T-helper 2 cell treated with Interferon-gamma antibody and Interleukin-4, amounts not matched to agents 5 μg/mL and 100 μg/mL, for 36 hours (primary cell): ENCODE results near the gene SPTLC3.

Source experiments
- DNase-seq: peaks from one replicate; pipeline ENCODE4 v3.0.0; 2021; ENCODE audit warnings: low spot score
- H3K27ac Mint-ChIP-seq: one replicate; pipeline ENCODE4 v1.8.0; 2021; ENCODE audit warnings: mild to moderate bottlenecking, mixed read lengths
- H3K27me3 Mint-ChIP-seq: one replicate; pipeline ENCODE4 v1.8.0; 2021; ENCODE audit warnings: low read depth, mixed read lengths
- H3K36me3 Mint-ChIP-seq: one replicate; pipeline ENCODE4 v1.8.0; 2021; ENCODE audit warnings: low read depth, mixed read lengths
- H3K4me1 Mint-ChIP-seq: one replicate; pipeline ENCODE4 v1.8.0; 2021; ENCODE audit warnings: low read depth, mixed read lengths
- H3K4me3 Mint-ChIP-seq: one replicate; pipeline ENCODE4 v1.8.0; 2022; ENCODE audit warnings: mild to moderate bottlenecking, moderate library complexity, mixed read lengths
- H3K9me3 Mint-ChIP-seq: one replicate; pipeline ENCODE4 v1.8.0; 2021; ENCODE audit warnings: mixed read lengths

The SPTLC3 gene

DNA sequence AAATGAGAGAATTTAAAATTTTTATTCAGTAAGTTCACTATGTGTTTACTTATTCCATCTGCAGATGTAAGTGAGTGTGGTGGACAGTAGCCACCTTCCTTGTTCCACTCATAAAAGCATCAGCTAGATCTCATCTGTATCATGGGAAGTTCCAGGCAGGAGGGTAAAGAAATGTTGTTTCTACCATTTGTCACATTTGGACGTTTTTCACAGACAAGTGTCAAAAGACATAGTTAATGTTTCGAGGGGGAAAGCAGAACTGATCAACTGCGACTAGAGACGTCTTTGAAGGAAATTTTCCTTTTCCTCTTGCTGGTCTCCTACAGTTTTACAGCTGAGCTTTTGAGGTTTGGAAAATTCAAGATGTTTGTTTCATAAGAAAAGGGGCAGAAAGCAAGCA, 156.4 kb downstream of the SPTLC3 start:
- DNase-seq, result no peak
- Mint-ChIP-seq H3K9me3 (no peaks in the 10 kb centered on the region), H3K27me3 (no peaks in the 10 kb centered on the region), H3K27ac (no peak overlapping the region), H3K4me3 (no peak overlapping the region), H3K4me1 (no peaks in the 10 kb centered on the region), H3K36me3 (no peaks in the 10 kb centered on the region)

DNA sequence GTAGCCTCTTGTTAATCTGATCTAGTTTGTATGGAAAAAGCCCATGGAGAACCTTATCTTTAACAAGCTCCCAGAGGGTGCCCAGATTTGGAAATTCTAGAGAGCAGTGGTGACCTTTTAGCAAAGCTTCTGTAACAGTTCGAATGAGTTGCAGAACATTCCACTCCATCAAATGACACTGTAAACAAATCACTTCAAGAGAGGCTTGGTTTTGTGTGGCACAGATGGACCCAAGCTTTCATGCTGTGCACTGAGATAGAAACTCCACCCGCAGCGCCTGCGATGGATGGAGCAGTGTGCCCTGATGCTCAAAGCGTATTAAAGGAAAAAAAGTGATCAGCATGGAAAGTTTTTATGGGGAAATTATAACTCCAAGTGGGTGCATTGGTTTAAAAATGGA, 157.2 kb downstream of the SPTLC3 start:
- H3K4me3 Mint-ChIP-seq, result no peak overlapping the region
- H3K36me3 Mint-ChIP-seq, result no peaks in the 10 kb centered on the region
- no peaks in the 10 kb centered on the region for H3K27me3 Mint-ChIP-seq
- no peak overlapping the region for H3K27ac Mint-ChIP-seq
- no peaks in the 10 kb centered on the region for H3K9me3 Mint-ChIP-seq
- DNase-seq, result no peak
- no peaks in the 10 kb centered on the region for H3K4me1 Mint-ChIP-seq

DNA sequence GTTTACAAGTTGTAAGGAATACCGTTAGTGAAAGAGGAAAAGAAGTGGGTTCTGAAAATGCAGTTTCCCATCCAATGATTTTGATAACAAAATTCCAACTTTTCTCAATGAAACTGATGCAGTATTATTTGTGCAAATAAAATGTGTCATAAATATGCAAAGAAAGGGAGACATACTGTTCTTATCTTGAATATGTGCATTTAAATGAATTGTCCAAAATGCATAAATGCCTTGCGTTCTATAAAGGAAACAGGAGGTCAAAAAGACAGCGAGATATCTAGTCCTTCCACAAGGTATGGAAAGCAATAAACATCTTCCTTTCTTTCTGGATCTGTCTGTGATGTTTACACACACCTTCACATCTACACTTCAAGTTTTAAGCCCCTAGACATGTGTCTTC, 157.7 kb downstream of the SPTLC3 start:
- no peaks in the 10 kb centered on the region for H3K9me3 Mint-ChIP-seq
- H3K36me3 Mint-ChIP-seq, result no peaks in the 10 kb centered on the region
- H3K27me3 Mint-ChIP-seq, result no peaks in the 10 kb centered on the region
- DNase-seq, result no peak
- H3K4me1 Mint-ChIP-seq, result no peaks in the 10 kb centered on the region
- no peak overlapping the region for H3K27ac Mint-ChIP-seq
- H3K4me3 Mint-ChIP-seq, result no peak overlapping the region

DNA sequence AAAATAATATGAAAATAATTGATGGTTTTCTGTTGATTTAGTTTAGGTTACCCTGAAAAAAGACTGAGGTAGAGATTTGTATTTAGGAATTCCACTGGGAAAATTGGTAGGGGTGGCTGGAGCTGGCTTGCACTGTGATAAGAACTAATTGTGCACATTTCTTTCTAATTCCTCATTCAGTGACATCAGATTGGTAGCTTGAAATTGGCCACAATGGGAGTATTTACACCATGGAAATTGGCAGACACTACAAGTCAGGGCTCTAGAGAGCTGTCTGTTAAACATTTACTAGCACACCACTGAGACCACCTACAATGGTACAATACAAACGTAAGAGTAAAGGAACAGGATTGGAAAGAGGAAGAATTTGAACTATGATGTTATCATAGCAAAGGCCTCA, 160.3 kb downstream of the SPTLC3 start:
- Mint-ChIP-seq H3K27me3 (peaks cover 5% of the 10 kb centered on the region), H3K9me3 (no peaks in the 10 kb centered on the region), H3K4me3 (no peak overlapping the region)

DNA sequence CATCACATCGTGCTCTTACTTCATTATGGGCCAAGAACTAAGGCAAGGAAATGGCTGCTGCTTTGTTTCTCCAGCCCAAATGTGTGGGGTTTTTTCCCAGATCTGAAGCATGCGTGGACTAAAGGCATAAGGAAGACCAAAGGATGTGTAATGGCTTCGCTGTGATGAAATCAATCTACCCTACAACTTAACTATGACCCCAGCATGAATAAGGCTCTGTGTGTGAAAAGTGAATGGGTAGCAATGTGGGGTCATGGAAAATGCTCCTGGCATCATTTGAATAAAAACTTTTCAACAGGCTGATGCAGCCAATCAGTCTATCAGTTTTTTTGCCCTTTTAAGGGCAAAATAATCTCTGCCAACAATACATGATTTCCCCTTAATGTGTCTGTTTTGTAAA, 162.0 kb downstream of the SPTLC3 start:
- no peaks in the 10 kb centered on the region for H3K4me1 Mint-ChIP-seq
- no peaks in the 10 kb centered on the region for H3K36me3 Mint-ChIP-seq
- no peak overlapping the region for H3K4me3 Mint-ChIP-seq
- no peaks in the 10 kb centered on the region for H3K9me3 Mint-ChIP-seq
- peaks cover 5% of the 10 kb centered on the region for H3K27me3 Mint-ChIP-seq
- DNase-seq, result no peak
- H3K27ac Mint-ChIP-seq, result no peak overlapping the region

More for the DNA sequence above, 160.3 kb downstream of the SPTLC3 start:
- DNase-seq, result no peak
- Mint-ChIP-seq H3K36me3 (no peaks in the 10 kb centered on the region), H3K4me1 (no peaks in the 10 kb centered on the region), H3K27ac (no peak overlapping the region)

DNA sequence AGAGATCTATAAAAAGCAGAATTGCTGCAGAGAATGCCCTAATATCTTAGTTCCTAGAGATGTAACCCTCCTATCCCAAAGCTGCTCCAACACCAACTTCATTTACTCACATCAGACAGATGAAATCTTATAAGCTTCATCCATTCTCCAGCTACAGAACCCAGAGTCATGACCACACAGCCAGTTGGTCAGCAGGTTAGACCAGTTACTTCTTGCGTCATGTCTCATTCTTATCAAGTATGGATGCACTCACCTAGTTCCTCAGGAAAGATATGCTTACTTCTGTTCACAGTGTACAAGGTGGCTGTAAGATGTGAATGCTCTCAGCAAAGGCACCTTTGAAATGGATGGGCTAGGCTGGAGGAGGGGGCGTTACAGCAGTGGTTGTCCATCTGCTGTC, 164.4 kb downstream of the SPTLC3 start:
- Mint-ChIP-seq H3K4me3 (no peak overlapping the region), H3K9me3 (no peaks in the 10 kb centered on the region), H3K36me3 (no peaks in the 10 kb centered on the region), H3K27ac (no peak overlapping the region), H3K27me3 (peaks cover 5% of the 10 kb centered on the region), H3K4me1 (no peaks in the 10 kb centered on the region)
- no peak for DNase-seq

DNA sequence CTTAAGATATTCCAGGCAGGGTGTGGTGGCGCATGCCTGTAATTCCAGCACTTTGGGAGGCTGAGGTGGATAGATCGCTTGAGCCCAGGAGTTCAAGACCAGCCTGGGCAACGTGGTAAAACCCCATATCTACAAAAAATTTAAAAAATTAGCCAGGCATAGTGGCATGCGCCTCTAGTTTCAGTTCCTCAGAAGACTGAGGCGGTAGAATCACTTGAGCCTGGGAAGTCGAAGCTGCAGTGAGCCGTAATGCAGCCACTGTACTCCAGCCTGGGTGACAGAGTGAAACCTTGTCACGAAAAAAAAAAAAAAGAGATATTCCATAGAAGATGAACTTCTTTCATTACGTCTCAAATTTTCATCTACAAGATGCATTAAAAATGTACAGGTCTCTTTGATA, 165.6 kb downstream of the SPTLC3 start:
- no peak overlapping the region for H3K4me3 Mint-ChIP-seq
- H3K27ac Mint-ChIP-seq, result no peak overlapping the region
- no peaks in the 10 kb centered on the region for H3K9me3 Mint-ChIP-seq
- H3K36me3 Mint-ChIP-seq, result no peaks in the 10 kb centered on the region
- DNase-seq, result no peak
- no peaks in the 10 kb centered on the region for H3K4me1 Mint-ChIP-seq
- peaks cover 5% of the 10 kb centered on the region for H3K27me3 Mint-ChIP-seq

DNA sequence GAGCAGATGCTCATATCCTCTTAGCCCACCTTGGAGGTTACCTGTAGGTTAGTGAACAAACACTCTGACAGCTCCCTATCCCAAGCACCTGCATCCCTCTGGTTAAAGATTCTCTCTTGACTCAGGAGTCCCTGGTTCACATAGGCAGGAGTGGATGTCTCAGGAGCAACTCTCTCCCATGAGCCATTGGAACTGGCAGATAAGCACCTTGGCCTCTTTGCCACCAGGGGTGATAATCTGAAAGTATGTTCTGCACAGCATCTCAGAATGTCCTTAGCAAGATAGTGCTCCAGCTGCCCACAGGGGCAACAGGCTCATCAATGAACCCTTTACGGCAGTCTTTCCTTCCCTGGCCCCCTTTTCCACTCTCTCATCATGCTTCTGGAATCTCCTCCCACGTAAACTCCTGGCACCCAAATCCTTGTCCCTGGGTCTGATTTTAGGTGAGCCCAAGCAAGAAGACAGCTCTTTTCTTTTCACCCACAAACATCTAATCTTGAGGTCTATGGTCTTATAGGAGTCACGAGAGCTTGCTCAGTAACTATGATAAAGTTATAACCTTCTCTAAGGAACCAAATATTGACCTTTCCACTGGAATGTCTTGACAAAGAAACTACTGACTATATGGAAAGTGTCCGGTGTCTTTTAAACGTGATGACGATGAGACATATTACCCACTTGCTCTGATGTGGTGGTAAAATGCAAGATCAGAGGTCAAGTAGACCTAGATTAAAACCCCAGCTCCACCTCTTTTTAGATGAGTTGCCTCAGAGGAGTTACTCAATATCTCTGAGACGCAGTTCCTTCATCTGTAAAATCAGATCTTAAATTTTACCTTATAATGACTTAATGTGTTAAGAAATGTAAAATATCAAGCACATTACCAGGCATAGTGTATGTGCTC, 172.5 kb downstream of the SPTLC3 start:
- no peak overlapping the region for H3K27ac Mint-ChIP-seq
- H3K4me3 Mint-ChIP-seq, result no peak overlapping the region

DNA sequence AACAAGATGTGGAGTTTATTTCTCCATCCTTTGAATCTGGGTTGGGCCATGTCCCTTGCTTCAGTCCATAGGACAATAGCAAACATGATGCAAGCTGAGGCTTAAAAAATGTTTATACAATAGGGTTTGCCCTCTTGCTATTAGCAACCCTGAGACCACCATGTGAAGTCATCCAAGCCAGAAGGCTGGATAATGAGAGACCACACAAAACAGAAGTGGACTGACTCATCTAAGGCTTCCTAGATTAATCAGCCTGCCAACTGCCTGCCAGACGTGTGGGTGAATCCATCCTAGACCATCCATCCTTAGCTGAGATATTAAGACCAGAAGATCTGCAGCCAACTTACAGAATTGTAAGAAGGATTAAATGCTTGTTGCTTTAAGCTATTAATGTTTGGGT, 174.2 kb downstream of the SPTLC3 start:
- H3K36me3 Mint-ChIP-seq, result no peaks in the 10 kb centered on the region
- no peak overlapping the region for H3K27ac Mint-ChIP-seq
- peaks cover 2% of the 10 kb centered on the region for H3K27me3 Mint-ChIP-seq
- peak; percentile 15 for DNase-seq
- no peaks in the 10 kb centered on the region for H3K4me1 Mint-ChIP-seq
- H3K4me3 Mint-ChIP-seq, result no peak overlapping the region
- H3K9me3 Mint-ChIP-seq, result peaks cover 11% of the 10 kb centered on the region

More for the DNA sequence above, 172.5 kb downstream of the SPTLC3 start:
- no peak for DNase-seq
- Mint-ChIP-seq H3K36me3 (no peaks in the 10 kb centered on the region), H3K27me3 (peaks cover 2% of the 10 kb centered on the region), H3K9me3 (peaks cover 4% of the 10 kb centered on the region), H3K4me1 (no peaks in the 10 kb centered on the region)

DNA sequence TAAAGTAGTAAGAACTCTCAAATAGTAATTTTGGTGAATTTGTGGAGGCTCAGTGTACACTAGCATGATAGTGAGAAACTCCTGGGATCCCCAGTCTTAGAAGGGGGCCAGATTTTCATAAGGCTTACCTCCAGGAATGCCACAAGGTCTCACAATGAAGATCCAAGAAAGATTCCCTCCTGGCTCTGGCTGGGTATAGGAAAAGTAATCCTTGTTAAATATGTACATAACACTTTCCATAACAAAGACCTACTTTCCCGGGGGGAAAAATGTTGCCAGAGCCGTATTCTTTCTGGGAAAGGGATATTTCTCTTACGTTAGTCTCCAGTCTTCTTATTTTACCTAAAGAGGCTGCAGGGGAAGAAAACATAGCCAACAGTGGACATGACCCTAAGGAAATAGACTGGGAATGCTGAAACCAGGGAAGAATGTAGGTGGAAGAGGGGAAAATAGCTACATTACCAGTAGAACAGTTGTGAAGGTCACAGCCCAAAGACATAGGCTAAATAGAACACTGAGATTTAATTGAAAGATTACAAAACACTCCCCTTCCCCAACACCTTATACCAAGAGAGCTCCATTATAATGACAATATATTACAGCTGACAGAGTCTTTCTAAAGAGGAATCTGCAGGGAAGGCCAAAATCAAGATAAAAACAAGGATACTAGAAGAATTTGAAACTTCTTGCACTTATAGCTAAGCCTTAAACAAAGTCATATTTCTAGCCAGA, 177.4 kb downstream of the SPTLC3 start:
- Mint-ChIP-seq H3K9me3 (peaks cover 11% of the 10 kb centered on the region), H3K4me3 (no peak overlapping the region), H3K4me1 (no peaks in the 10 kb centered on the region), H3K27ac (no peak overlapping the region), H3K36me3 (no peaks in the 10 kb centered on the region), H3K27me3 (peaks cover 10% of the 10 kb centered on the region)
- no peak for DNase-seq

DNA sequence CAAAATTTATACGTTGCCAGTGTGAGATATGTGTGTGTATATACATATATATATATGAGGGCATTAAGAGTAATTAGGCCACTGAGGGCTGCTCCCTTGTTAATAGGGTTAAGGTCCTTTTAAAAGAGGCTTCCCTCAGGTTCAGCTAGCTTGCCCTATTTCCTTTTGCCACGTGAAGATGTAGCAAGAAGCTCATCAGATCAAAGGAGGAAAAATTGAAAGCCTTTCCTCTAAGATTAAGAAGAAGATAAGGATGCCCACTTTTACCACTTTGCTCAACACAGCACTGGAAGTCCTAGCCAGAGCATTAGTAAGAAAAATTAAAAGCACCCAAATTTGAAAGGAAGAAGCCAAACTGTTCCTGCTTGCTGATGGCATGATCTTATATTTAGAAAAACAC, 179.1 kb downstream of the SPTLC3 start:
- H3K4me3 Mint-ChIP-seq, result no peak overlapping the region
- no peak for DNase-seq
- H3K4me1 Mint-ChIP-seq, result no peaks in the 10 kb centered on the region
- peaks cover 11% of the 10 kb centered on the region for H3K9me3 Mint-ChIP-seq
- no peaks in the 10 kb centered on the region for H3K36me3 Mint-ChIP-seq
- H3K27me3 Mint-ChIP-seq, result peaks cover 12% of the 10 kb centered on the region
- H3K27ac Mint-ChIP-seq, result no peak overlapping the region

DNA sequence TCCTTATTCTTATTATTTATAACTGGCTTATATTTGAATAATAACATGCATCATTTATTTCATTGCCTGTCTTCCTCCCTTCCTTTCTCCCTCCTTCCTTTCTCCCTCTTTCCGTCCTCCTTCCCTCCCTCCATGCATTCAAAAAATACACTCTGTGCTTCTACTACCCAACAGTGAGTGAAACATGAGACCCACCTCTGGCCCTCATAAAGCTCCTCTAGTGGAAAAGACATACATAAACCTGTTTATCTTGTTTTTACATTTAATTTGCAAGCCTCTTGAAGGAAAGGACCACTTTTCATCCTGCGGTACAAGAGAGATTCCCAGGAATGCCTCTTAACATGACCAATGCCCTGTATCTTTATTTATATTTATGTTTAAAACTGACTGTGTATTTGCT, 190.5 kb downstream of the SPTLC3 start:
- H3K4me1 Mint-ChIP-seq, result no peaks in the 10 kb centered on the region
- no peaks in the 10 kb centered on the region for H3K36me3 Mint-ChIP-seq
- H3K4me3 Mint-ChIP-seq, result no peak overlapping the region
- no peak for DNase-seq
- no peaks in the 10 kb centered on the region for H3K27me3 Mint-ChIP-seq
- no peak overlapping the region for H3K27ac Mint-ChIP-seq
- no peaks in the 10 kb centered on the region for H3K9me3 Mint-ChIP-seq

DNA sequence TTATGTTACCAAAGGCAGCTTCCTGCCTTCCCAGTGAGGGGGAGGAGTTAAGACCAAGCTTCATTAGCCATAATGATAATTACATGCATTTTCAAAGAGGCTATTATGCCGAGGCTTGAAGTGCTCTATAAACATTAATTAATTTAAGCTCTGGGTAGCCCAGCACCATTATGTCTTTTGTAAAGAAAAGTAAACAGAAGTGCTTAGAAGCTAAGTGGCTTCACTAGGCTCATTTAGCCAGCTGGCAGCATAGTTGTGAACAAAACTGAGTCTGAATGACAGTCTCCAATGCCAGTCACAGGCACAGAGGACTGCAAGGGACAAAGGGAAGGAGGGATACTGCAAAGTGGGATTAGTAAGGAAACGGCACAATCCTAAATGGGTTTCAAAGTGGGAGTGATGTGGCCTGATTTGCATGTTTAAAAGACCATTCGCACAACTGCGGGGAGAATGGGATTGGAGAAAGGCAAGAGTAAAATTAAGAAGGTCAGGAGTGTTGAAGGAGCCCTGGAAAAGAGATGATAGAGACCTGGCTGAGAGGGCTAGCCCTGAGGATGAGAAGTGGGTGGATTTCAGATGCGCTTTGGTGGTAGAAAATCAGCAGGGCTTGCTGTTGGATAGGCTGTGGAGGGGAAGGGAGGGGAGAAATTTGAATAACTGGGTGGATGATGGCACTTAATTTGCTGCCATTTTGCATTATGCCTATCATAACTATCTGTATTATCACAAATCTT, 192.2 kb downstream of the SPTLC3 start:
- DNase-seq, result no peak
- Mint-ChIP-seq H3K9me3 (no peaks in the 10 kb centered on the region), H3K27me3 (peaks cover 3% of the 10 kb centered on the region), H3K27ac (no peak overlapping the region), H3K36me3 (no peaks in the 10 kb centered on the region), H3K4me3 (no peak overlapping the region), H3K4me1 (no peaks in the 10 kb centered on the region)

DNA sequence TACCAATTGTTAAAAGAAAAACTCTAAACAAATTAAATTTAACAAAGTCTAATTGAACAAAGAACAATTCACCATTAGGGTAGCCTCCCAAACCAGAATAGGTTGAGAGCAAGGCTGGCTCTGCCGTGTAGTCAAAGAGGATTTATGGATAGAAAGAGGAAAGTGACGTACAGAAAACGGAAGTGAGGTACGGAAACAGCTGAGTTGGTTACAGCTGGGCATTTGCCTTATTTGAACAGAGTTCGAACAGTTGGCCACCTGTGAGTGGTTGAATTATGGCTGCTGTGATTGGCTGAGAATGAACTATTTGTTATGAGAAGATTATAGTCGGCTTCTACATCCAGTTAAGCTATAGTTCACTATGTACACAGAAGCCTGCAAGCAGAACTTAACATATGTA, 193.8 kb downstream of the SPTLC3 start:
- Mint-ChIP-seq H3K27me3 (peaks cover 3% of the 10 kb centered on the region), H3K4me3 (no peak overlapping the region), H3K4me1 (no peaks in the 10 kb centered on the region), H3K9me3 (no peaks in the 10 kb centered on the region), H3K36me3 (no peaks in the 10 kb centered on the region), H3K27ac (no peak overlapping the region)
- no peak for DNase-seq
